A673 (cell line): ENCODE results near the gene WDR45B.

Experiments used
- EZH2 ChIP-seq: fragments of 200-600 bp; sonication (generic); IDR thresholded peaks from 2 replicates; pipeline ENCODE4 v1.6.1; 2017; ENCODE audit warnings: borderline replicate concordance, low read depth, mild to moderate bottlenecking, mixed read lengths, antibody characterized with exemption, low read length; ENCODE audit not compliant: poor library complexity, severe bottlenecking
- TF ChIP-seq, protein P1 (sequence below): fragments of 300-800, 200-600 bp; sonication (generic); conservative IDR thresholded peaks from 2 replicates; pipeline ENCODE4 v1.5.1; 2017; ENCODE audit warnings: low read depth, mild to moderate bottlenecking, antibody characterized with exemption, low read length, moderate library complexity, mixed read lengths

DNA sequence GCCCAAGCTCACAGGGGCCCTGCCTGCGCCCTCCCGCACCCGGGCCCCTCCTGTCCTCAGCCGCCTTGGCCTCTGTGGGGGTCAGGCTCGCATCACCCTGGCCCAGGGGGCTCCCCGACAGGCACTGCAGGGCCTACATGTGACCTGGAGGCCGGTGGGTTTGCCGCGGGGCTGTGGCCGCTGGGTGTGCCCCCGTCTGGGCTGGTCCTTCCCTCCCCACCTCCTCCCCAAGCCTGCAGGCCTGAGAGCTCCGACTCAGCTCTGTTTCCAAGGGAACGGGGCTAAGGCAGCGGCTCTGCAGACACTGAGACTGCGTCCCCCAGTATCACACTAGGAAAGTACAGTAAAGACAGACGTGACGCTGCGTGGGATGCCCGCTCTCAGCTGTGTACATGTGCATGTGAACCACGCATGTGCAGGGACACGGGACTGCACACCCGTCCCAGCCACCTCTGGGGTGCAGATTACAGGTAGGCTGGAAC, 16.5 kb upstream of the WDR45B start:
- TF ChIP-seq, protein P1, sequence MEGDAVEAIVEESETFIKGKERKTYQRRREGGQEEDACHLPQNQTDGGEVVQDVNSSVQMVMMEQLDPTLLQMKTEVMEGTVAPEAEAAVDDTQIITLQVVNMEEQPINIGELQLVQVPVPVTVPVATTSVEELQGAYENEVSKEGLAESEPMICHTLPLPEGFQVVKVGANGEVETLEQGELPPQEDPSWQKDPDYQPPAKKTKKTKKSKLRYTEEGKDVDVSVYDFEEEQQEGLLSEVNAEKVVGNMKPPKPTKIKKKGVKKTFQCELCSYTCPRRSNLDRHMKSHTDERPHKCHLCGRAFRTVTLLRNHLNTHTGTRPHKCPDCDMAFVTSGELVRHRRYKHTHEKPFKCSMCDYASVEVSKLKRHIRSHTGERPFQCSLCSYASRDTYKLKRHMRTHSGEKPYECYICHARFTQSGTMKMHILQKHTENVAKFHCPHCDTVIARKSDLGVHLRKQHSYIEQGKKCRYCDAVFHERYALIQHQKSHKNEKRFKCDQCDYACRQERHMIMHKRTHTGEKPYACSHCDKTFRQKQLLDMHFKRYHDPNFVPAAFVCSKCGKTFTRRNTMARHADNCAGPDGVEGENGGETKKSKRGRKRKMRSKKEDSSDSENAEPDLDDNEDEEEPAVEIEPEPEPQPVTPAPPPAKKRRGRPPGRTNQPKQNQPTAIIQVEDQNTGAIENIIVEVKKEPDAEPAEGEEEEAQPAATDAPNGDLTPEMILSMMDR, result no peak
- TF ChIP-seq EZH2, result no peak
